WERI-Rb-1 (cell line): ENCODE data around the gene EEFSEC.
A peak's percentile ranks its signal among the peaks of the same experiment; 100 is the strongest.

ENCODE experiments used
- DNase-seq: peaks from one replicate; pipeline ENCODE4 v3.0.0-alpha.2; 2020
- H3K27ac ChIP-seq: fragments of 250-450 bp; sonication (Bioruptor Pico); 2 replicates; pipeline ENCODE4 v1.5.1; 2020; ENCODE audit warnings: mild to moderate bottlenecking, moderate library complexity
- H3K27me3 ChIP-seq: fragments of 250-450 bp; sonication (Bioruptor Pico); 2 replicates; pipeline ENCODE4 v1.5.1; 2021; ENCODE audit warnings: mild to moderate bottlenecking, low read depth, moderate library complexity; ENCODE audit not compliant: insufficient read depth, severe bottlenecking
- H3K36me3 ChIP-seq: fragments of 250-450 bp; sonication (Bioruptor Pico); 2 replicates; pipeline ENCODE4 v1.5.1; 2020; ENCODE audit warnings: mild to moderate bottlenecking, moderate library complexity
- H3K4me3 ChIP-seq: 2 replicates; pipeline ENCODE4 v1.5.1; 2011; ENCODE audit warnings: low read depth, mild to moderate bottlenecking, control low read depth, low read length
- H3K9me3 ChIP-seq: fragments of 250-450 bp; sonication (Bioruptor Pico); 2 replicates; pipeline ENCODE4 v1.5.1; 2021; ENCODE audit warnings: mild to moderate bottlenecking, moderate library complexity; ENCODE audit not compliant: severe bottlenecking
- TF ChIP-seq, protein P1 (sequence below): IDR thresholded peaks from 2 replicates; pipeline ENCODE4 v1.5.1; 2011; ENCODE audit warnings: low read depth, mild to moderate bottlenecking, control low read depth, inconsistent platforms, low read length

EEFSEC gene

DNA sequence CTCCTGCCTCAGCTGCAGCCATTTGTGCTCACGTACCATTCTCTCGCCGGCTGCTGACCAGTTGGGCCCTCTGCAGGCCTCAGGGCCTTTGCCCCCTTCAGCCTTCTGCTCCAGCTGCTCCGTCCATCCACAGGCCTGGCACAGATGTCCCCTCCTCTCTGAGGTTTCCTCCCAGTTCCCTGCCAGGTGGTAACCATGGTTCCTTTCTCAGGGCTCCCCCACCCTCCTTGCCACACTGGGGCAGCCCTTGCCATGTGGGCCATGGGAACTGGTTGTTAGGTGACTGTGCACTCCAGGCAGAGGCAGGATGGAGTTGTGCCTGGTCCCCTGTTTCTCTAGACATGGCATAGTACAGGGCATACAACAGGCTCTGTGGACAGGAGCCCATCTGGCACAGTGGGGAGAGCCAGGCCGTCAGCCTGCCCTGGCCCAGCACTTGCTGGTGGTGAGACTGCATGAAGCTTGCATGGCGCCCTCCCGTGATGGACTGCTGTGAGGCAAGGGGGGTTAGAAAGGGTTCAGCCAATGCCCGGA, 164.5 kb downstream of the EEFSEC start:
- Histone ChIP-seq H3K27me3 (no peaks in the 10 kb centered on the region), H3K4me3 (no peak overlapping the region), H3K36me3 (no peaks in the 10 kb centered on the region; the same call in 1 of the 2 replicates), H3K9me3 (no peaks in the 10 kb centered on the region), H3K27ac (0 out of 2 replicates have a peak overlapping the region, but pooled peaks have one; percentile 55)
- DNase-seq, result no peak
- TF ChIP-seq, protein P1, sequence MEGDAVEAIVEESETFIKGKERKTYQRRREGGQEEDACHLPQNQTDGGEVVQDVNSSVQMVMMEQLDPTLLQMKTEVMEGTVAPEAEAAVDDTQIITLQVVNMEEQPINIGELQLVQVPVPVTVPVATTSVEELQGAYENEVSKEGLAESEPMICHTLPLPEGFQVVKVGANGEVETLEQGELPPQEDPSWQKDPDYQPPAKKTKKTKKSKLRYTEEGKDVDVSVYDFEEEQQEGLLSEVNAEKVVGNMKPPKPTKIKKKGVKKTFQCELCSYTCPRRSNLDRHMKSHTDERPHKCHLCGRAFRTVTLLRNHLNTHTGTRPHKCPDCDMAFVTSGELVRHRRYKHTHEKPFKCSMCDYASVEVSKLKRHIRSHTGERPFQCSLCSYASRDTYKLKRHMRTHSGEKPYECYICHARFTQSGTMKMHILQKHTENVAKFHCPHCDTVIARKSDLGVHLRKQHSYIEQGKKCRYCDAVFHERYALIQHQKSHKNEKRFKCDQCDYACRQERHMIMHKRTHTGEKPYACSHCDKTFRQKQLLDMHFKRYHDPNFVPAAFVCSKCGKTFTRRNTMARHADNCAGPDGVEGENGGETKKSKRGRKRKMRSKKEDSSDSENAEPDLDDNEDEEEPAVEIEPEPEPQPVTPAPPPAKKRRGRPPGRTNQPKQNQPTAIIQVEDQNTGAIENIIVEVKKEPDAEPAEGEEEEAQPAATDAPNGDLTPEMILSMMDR, result 0 out of 2 replicates have a peak, but pooled peaks have one; percentile 1

- DNase-seq, result peak; percentile 17
- H3K9me3 ChIP-seq, result no peaks in the 10 kb centered on the region
- H3K36me3 ChIP-seq, result no peaks in the 10 kb centered on the region; the same call in 1 of the 2 replicates
- no peak overlapping the region for H3K4me3 ChIP-seq
- no peaks in the 10 kb centered on the region for H3K27me3 ChIP-seq
- peak overlapping the region; percentile 55 for H3K27ac ChIP-seq
- TF ChIP-seq, protein P1, result peak; percentile 27; the same call in 1 of the 2 replicates
Observed at GRCh38 chr3:128318275-128318941, 165.1 kb downstream of the EEFSEC start.

DNA sequence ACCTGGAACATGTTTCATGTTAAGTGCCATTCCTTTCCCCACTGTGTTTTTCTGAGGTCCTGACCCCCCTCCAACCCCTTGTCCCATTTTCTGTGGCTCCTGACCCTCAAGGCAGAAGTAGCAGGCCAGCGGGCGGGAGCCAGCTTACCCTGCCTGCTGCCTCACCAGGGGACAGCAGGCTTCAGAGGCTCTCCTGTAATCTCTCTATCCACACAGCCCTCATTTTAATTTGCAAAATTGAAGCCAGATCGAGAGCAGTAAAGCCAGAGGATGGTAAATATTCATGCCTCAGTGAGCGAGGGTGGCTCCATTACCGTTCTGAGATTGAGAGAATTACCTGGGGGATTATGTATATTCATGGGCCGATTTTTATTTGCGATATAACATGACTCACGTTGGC, 165.8 kb downstream of the EEFSEC start:
- H3K27me3 ChIP-seq, result no peaks in the 10 kb centered on the region
- no peaks in the 10 kb centered on the region; the same call in 1 of the 2 replicates for H3K36me3 ChIP-seq
- peak overlapping the region; percentile 55 for H3K27ac ChIP-seq
- TF ChIP-seq, protein P1, result no peak
- peak; percentile 59 for DNase-seq
- no peaks in the 10 kb centered on the region for H3K9me3 ChIP-seq
- no peak overlapping the region for H3K4me3 ChIP-seq

GRCh38 chr3:128319741-128320141, 166.5 kb downstream of the EEFSEC start:
- Histone ChIP-seq H3K36me3 (no peaks in the 10 kb centered on the region; the same call in 1 of the 2 replicates), H3K27me3 (no peaks in the 10 kb centered on the region), H3K27ac (peak overlapping the region; percentile 55), H3K4me3 (no peak overlapping the region), H3K9me3 (no peaks in the 10 kb centered on the region)
- DNase-seq, result no peak
- TF ChIP-seq, protein P1, result no peak

GRCh38 chr3:128320551-128321340, 167.5 kb downstream of the EEFSEC start:
- Histone ChIP-seq H3K4me3 (no peak overlapping the region), H3K9me3 (no peaks in the 10 kb centered on the region), H3K27me3 (no peaks in the 10 kb centered on the region), H3K27ac (no peak overlapping the region), H3K36me3 (no peaks in the 10 kb centered on the region; the same call in 1 of the 2 replicates)
- TF ChIP-seq, protein P1, result no peak
- no peak for DNase-seq
